GM12878 (cell line): ENCODE measurements around the gene COX17. TPM values are rescaled to one million over a fixed set of nuclear protein-coding genes. Genes with fewer than 3 reads are reported as not detected.

ENCODE experiments used
- ATAC-seq: fragments of 200-7000 bp; cut with Tn5 transposase; 3 replicates; pipeline ENCODE4 v1.9.1; 2020; ENCODE audit warnings: mild to moderate bottlenecking, moderate library complexity
- BruUV-seq: library from RNA; stranded (reverse); fragments of 400-500 nt; replicated peaks from 2 replicates; lab custom pipeline; 2021; lab: Mats Ljungman, UMichigan
- CTCF ChIA-PET: fragments of 300-600 bp; sonication (Branson Sonifier 250); formaldehyde crosslinking; extraction: SDS; loops from one replicate; lab custom pipeline; 2021; ENCODE audit warnings: inconsistent platforms; lab: Yijun Ruan, JAX
- POLR2A ChIA-PET: fragments of 350-600 bp; formaldehyde crosslinking; extraction: SDS; loops from one replicate; lab custom pipeline; 2021; ENCODE audit warnings: inconsistent platforms; lab: Charles Lee
- RAD21 ChIA-PET: fragments of 300-600 bp; sonication (Branson Sonifier 250); formaldehyde crosslinking; loops from one replicate; lab custom pipeline; 2023; ENCODE audit warnings: antibody characterized with exemption; ENCODE audit not compliant: unreplicated experiment; lab: Charles Lee
- SMC1A ChIA-PET: fragments of 300-600 bp; sonication (Branson Sonifier 250); formaldehyde crosslinking; loops from one replicate; lab custom pipeline; 2023; ENCODE audit not compliant: unreplicated experiment, uncharacterized antibody; lab: Charles Lee
- DNase-seq: peaks from one replicate; pipeline ENCODE4 v3.0.0-alpha.2; 2011; ENCODE audit warnings: low read depth, low spot score
- FAIRE-seq: peaks from 3 replicates; lab custom pipeline; 2011; peaks lifted over from hg19 to GRCh38; lab: Jason Lieb, UNC
- H2AFZ ChIP-seq: 2 replicates; pipeline ENCODE4 v1.6.0; 2011; ENCODE audit warnings: low read depth, low read length, control low read depth; ENCODE audit not compliant: control insufficient read depth
- H3K27ac ChIP-seq: 2 replicates; pipeline ENCODE4 v1.5.1; 2011; ENCODE audit warnings: control low read depth; ENCODE audit not compliant: control insufficient read depth, insufficient read depth
- H3K27me3 ChIP-seq, 2 experiments: replicated peaks in 1 of 2; 2 replicates each; pipeline versions ENCODE4 v1.6.0 to v1.6.1; 2011; ENCODE audit warnings: low read length in 1 of 2; ENCODE audit not compliant: control insufficient read depth in 2 of 2, insufficient read depth in 2 of 2
- H3K36me3 ChIP-seq, 2 experiments: 2 replicates each; pipeline ENCODE4 v1.5.1; 2011; ENCODE audit warnings: low read length in 1 of 2; ENCODE audit not compliant: control insufficient read depth in 2 of 2, insufficient read depth in 2 of 2
- H3K4me1 ChIP-seq: 2 replicates; pipeline ENCODE4 v1.6.1; 2011; ENCODE audit warnings: mild to moderate bottlenecking, low read length, moderate library complexity, mixed read lengths; ENCODE audit not compliant: control insufficient read depth, insufficient read depth
- H3K4me2 ChIP-seq: 2 replicates; pipeline ENCODE4 v1.6.0; 2011; ENCODE audit warnings: control low read depth; ENCODE audit not compliant: control insufficient read depth, insufficient read depth
- H3K4me3 ChIP-seq: fragments of 200-600 bp; sonication (generic); 2 replicates; pipeline ENCODE4 v1.5.1; 2016
- H3K79me2 ChIP-seq: 2 replicates; pipeline ENCODE4 v1.6.0; 2011; ENCODE audit warnings: low read length; ENCODE audit not compliant: control insufficient read depth, insufficient read depth
- H3K9ac ChIP-seq: 2 replicates; pipeline ENCODE4 v1.8.0; 2011; ENCODE audit warnings: low read length, control low read depth, mixed read lengths; ENCODE audit not compliant: control insufficient read depth, insufficient read depth
- H3K9me3 ChIP-seq: replicated peaks from 3 replicates; pipeline ENCODE4 v1.5.1; 2011; ENCODE audit warnings: mild to moderate bottlenecking, low read length; ENCODE audit not compliant: control insufficient read depth, insufficient read depth
- H4K20me1 ChIP-seq: 2 replicates; pipeline ENCODE4 v1.6.0; 2011; ENCODE audit not compliant: control insufficient read depth, insufficient read depth
- BACH1 ChIP-seq: fragments of 450-650 bp; IDR thresholded peaks from 2 replicates; pipeline ENCODE4 v1.6.1; 2017; ENCODE audit warnings: mild to moderate bottlenecking, borderline replicate concordance
- BCL3 ChIP-seq: IDR thresholded peaks from 2 replicates; pipeline ENCODE4 v1.6.1; 2011; ENCODE audit warnings: borderline replicate concordance, low read depth, mild to moderate bottlenecking, moderate library complexity, low read length; ENCODE audit not compliant: insufficient read depth, poor library complexity, severe bottlenecking
- CBFB ChIP-seq: IDR thresholded peaks from 2 replicates; pipeline ENCODE4 v1.6.1; 2016; ENCODE audit warnings: antibody characterized with exemption, low read depth
- CHD2 ChIP-seq: IDR thresholded peaks from 2 replicates; pipeline ENCODE4 v1.6.1; 2011; ENCODE audit warnings: low read depth, low read length, improper control_type of control experiment, borderline replicate concordance
- GATAD2B ChIP-seq: fragments of 450-650 bp; conservative IDR thresholded peaks from 2 replicates; pipeline ENCODE4 v1.6.1; 2017; ENCODE audit warnings: low read depth, mild to moderate bottlenecking, moderate library complexity
- JUNB ChIP-seq: IDR thresholded peaks from 2 replicates; pipeline ENCODE4 v1.6.1; 2016; ENCODE audit warnings: antibody characterized with exemption, mild to moderate bottlenecking
- NFYA ChIP-seq: IDR thresholded peaks from 2 replicates; pipeline ENCODE4 v1.6.1; 2011; ENCODE audit warnings: low read depth, mild to moderate bottlenecking, low read length, improper control_type of control experiment, borderline replicate concordance
- RBBP5 ChIP-seq: fragments of 200-600 bp; sonication (generic); conservative IDR thresholded peaks from 2 replicates; pipeline ENCODE4 v1.6.1; 2016
- RFX5 ChIP-seq: IDR thresholded peaks from 2 replicates; pipeline ENCODE4 v1.6.1; 2011; ENCODE audit warnings: low read depth, low read length, improper control_type of control experiment
- STAT3 ChIP-seq: IDR thresholded peaks from 2 replicates; pipeline ENCODE4 v1.6.1; 2011; ENCODE audit warnings: low read depth, low read length, improper control_type of control experiment
- SUZ12 ChIP-seq: fragments of 200-600 bp; sonication (generic); IDR thresholded peaks from one replicate; pipeline ENCODE4 v1.6.1; 2018; ENCODE audit warnings: antibody characterized with exemption, mild to moderate bottlenecking; ENCODE audit not compliant: unreplicated experiment
- TCF7 ChIP-seq: IDR thresholded peaks from 2 replicates; pipeline ENCODE4 v1.6.1; 2014; ENCODE audit warnings: antibody characterized with exemption, borderline replicate concordance
- ZNF592 ChIP-seq: fragments of 450-650 bp; IDR thresholded peaks from 2 replicates; pipeline ENCODE4 v1.6.1; 2017; ENCODE audit warnings: mild to moderate bottlenecking, moderate library complexity
- WGBS: methylation state at CpG from one replicate; pipeline ENCODE4 v1.1.6; 2016; ENCODE audit warnings: low lambda C conversion rate; ENCODE audit not compliant: insufficient replicate concordance, insufficient coverage; ENCODE audit errors: missing lambda C conversion rate; 5-methylcytosine and 5-hydroxymethylcytosine counted together
- in situ Hi-C: fragments of 300-500 bp; cut with MboI; formaldehyde crosslinking; loops from 9 replicates; pipeline ENCODE4 v1.14.3; 2018; ENCODE audit warnings: mixed read lengths
- intact Hi-C: fragments of 100-400 bp; cut with micrococcal nuclease; formaldehyde crosslinking; loops from one replicate; pipeline ENCODE4 v1.14.2; 2022; ENCODE audit not compliant: unreplicated experiment
- polyA plus RNA-seq, 11 experiments: library from polyadenylated mRNA; depleted of rRNA in 4 of 11; unstranded in 6 of 11; stranded (reverse) in 5 of 11; fragments of >200 nt; fragmentation: Nextera tagmentation in 4 of 11; fragmentation: Illumina TruSeq in 1 of 11; extraction: Ambion mirVana in 4 of 11; extraction: Trizol in 1 of 11; gene quantifications; 1 replicate in 1 of 11; 2 replicates in 10 of 11; pipeline versions ENCODE4 v1.2.1 to v1.2.3, GENCODE V29; 2011 to 2016; ENCODE audit warnings: inconsistent platforms in 2 of 11, missing spikeins in 2 of 11, low read depth in 1 of 11
- total RNA-seq, 4 experiments: library from RNA; depleted of rRNA in 3 of 4; stranded (reverse); fragments of >200 nt in 3 of 4; fragmentation: Illumina TruSeq in 1 of 4; extraction: Trizol in 1 of 4; gene quantifications; 2 replicates each; pipeline versions ENCODE4 v1.2.1 to v1.2.3, GENCODE V29; 2013 to 2021

The COX17 gene
- total and polyA plus RNA-seq, 10 of the 15 experiments (the other 5 are each of a cell fraction or from before 2014, with no cell fraction given), result 111 to 717 (median 243) TPM

- Histone ChIP-seq H3K9me3 (no peaks in the 10 kb centered on the region; the same call in 2 of the 3 replicates), H3K9ac (no peak overlapping the region), H4K20me1 (no peaks in the 10 kb centered on the region), H3K27ac (no peak overlapping the region), H3K4me2 (no peak overlapping the region), H3K79me2 (no peaks in the 10 kb centered on the region), H3K36me3 (peaks cover 0 to 2% of the 10 kb centered on the region in 2 experiments; a peak in 2 of 4 replicates), H3K4me1 (peaks cover 32% of the 10 kb centered on the region), H3K27me3 (no peaks in the 10 kb centered on the region), H2AFZ (no peak overlapping the region), H3K4me3 (no peak overlapping the region)
- in situ Hi-C loops (no loop called here), intact Hi-C loops (no loop called here)
- ChIA-PET SMC1A (interaction anchor here (0.9 to 3.1 kb wide), 9 partner anchors 14 to 56 kb away, joined by 3 to 12 read pairs (median 3); partner anchors contain the start of gene COX17), RAD21 (interaction anchor here (0.6 to 1.6 kb wide), 4 partner anchors 38 to 70 kb away, joined by 3 to 6 read pairs (median 3); no protein-coding TSS in a partner anchor), POLR2A (interaction anchor here (0.6 to 1.2 kb wide), 3 partner anchors 41 to 146 kb away, joined by 3 to 7 read pairs (median 6); no protein-coding TSS in a partner anchor), CTCF (interaction anchor here (0.6 to 2.6 kb wide), 3 partner anchors 33 to 71 kb away, joined by 3 to 7 read pairs (median 3); no protein-coding TSS in a partner anchor)
- FAIRE-seq (no peak), ATAC-seq (no peak), DNase-seq (no peak)
- TF ChIP-seq RFX5, result no peak
- TF ChIP-seq RBBP5, result no peak
- TF ChIP-seq SUZ12, result no peak
- no peak for TF ChIP-seq CHD2
- no peak for TF ChIP-seq GATAD2B
- no peak for TF ChIP-seq ZNF592
- no peak for TF ChIP-seq STAT3
- TF ChIP-seq BCL3, result no peak
- TF ChIP-seq CBFB, result no peak
- TF ChIP-seq NFYA, result no peak
- TF ChIP-seq BACH1, result no peak
- no peak for TF ChIP-seq JUNB
- no peak for TF ChIP-seq TCF7
- no TSS peak for BruUV-seq
- WGBS, result 100% methylated on average over 2 of the region's 2 CpGs
Observed at GRCh38 chr3:119641416-119641815, 35.8 kb downstream of the COX17 start.
